RCC 7860 (cell line): ENCODE results near the gene TRIM17.

Experiments
- DNase-seq: peaks from one replicate; pipeline ENCODE4 v3.0.0-alpha.2; 2015; ENCODE audit warnings: low spot score
- FAIRE-seq: peaks from 2 replicates; lab custom pipeline; 2012; peaks lifted over from hg19 to GRCh38; lab: Jason Lieb, UNC

The TRIM17 gene

GRCh38 chr1:228420968-228421826, 4.5 kb upstream of the TRIM17 start:
- no peak for FAIRE-seq
- no peak for DNase-seq

GRCh38 chr1:228417483-228418203, 982 bp upstream of the TRIM17 start:
- FAIRE-seq (no peak), DNase-seq (no peak)

GRCh38 chr1:228417061-228417460, 400 bp upstream of the TRIM17 start:
- no peak for FAIRE-seq
- no peak for DNase-seq

GRCh38 chr1:228415853-228416216, 826 bp downstream of the TRIM17 start:
- DNase-seq, result no peak
- FAIRE-seq, result no peak

GRCh38 chr1:228415221-228415620, 1.4 kb downstream of the TRIM17 start:
- no peak for FAIRE-seq
- no peak for DNase-seq

- no peak for DNase-seq
- FAIRE-seq, result no peak
Observed at GRCh38 chr1:228414511-228415211, 2.0 kb downstream of the TRIM17 start.

- no peak for DNase-seq
- FAIRE-seq, result no peak
Observed at GRCh38 chr1:228413241-228414010, 3.2 kb downstream of the TRIM17 start.

- DNase-seq (no peak), FAIRE-seq (no peak)
Observed at GRCh38 chr1:228411548-228412430, 4.9 kb downstream of the TRIM17 start.

GRCh38 chr1:228411121-228411520, 5.5 kb downstream of the TRIM17 start:
- FAIRE-seq (no peak), DNase-seq (no peak)

GRCh38 chr1:228410671-228411070, 6.0 kb downstream of the TRIM17 start:
- DNase-seq (no peak), FAIRE-seq (no peak)

- FAIRE-seq (no peak), DNase-seq (no peak)
Observed at GRCh38 chr1:228410015-228410414, 6.6 kb downstream of the TRIM17 start.

- DNase-seq, result no peak
- no peak for FAIRE-seq
Observed at GRCh38 chr1:228408869-228409805, 7.5 kb downstream of the TRIM17 start.

GRCh38 chr1:228408041-228408868, 8.4 kb downstream of the TRIM17 start:
- FAIRE-seq, result no peak
- DNase-seq, result no peak

GRCh38 chr1:228407106-228408040, 9.3 kb downstream of the TRIM17 start:
- no peak for FAIRE-seq
- DNase-seq, result no peak

GRCh38 chr1:228405979-228406228, 10.8 kb downstream of the TRIM17 start:
- FAIRE-seq, result no peak
- DNase-seq, result no peak

- DNase-seq (no peak), FAIRE-seq (no peak)
Observed at GRCh38 chr1:228405200-228405978, 11.3 kb downstream of the TRIM17 start.
